Ishikawa (cell line): ENCODE measurements around the gene FBXW12.
"Not testable (repeated sequence)": the region's sequence is repeated elsewhere in the genome, so short reads cannot be mapped to it uniquely, and the experiment has no call there.

Source experiments
- CEBPB ChIP-seq: IDR thresholded peaks from 2 replicates; pipeline ENCODE4 v1.6.1; 2012
- CREB1 ChIP-seq: IDR thresholded peaks from 2 replicates; pipeline ENCODE4 v1.6.1; 2012; ENCODE audit warnings: low read depth
- EGR1 ChIP-seq: IDR thresholded peaks from 2 replicates; pipeline ENCODE4 v1.6.1; 2012
- EP300 ChIP-seq: IDR thresholded peaks from 2 replicates; pipeline ENCODE4 v1.6.1; 2012; ENCODE audit warnings: borderline replicate concordance
- FOXM1 ChIP-seq: IDR thresholded peaks from 2 replicates; pipeline ENCODE4 v1.6.1; 2012; ENCODE audit warnings: low read depth, borderline replicate concordance
- MAX ChIP-seq: IDR thresholded peaks from 2 replicates; pipeline ENCODE4 v1.6.1; 2012
- NFIC ChIP-seq: IDR thresholded peaks from 2 replicates; pipeline ENCODE4 v1.6.1; 2012
- RAD21 ChIP-seq: IDR thresholded peaks from 2 replicates; pipeline ENCODE4 v1.6.1; 2012; ENCODE audit warnings: low read depth
- REST ChIP-seq: IDR thresholded peaks from 2 replicates; pipeline ENCODE4 v1.6.1; 2012; ENCODE audit warnings: low read depth, mild to moderate bottlenecking
- TAF1 ChIP-seq: IDR thresholded peaks from 2 replicates; pipeline ENCODE4 v1.6.1; 2012; ENCODE audit warnings: low read depth, mild to moderate bottlenecking
- TCF12 ChIP-seq: IDR thresholded peaks from 2 replicates; pipeline ENCODE4 v1.6.1; 2012; ENCODE audit warnings: low read depth
- TEAD4 ChIP-seq: IDR thresholded peaks from 2 replicates; pipeline ENCODE4 v1.6.1; 2012
- USF1 ChIP-seq: IDR thresholded peaks from 2 replicates; pipeline ENCODE4 v1.6.1; 2012
- YY1 ChIP-seq: IDR thresholded peaks from 2 replicates; pipeline ENCODE4 v1.6.1; 2012; ENCODE audit warnings: low read depth
- ZBTB7A ChIP-seq: IDR thresholded peaks from 2 replicates; pipeline ENCODE4 v1.6.1; 2012; ENCODE audit warnings: low read depth

The FBXW12 gene

GRCh38 chr3:48371651-48372376 lies at the start of gene FBXW12:
TSS of gene FBXW12 (plus strand) at chr3:48372219. CDS start at chr3:48372768, 549 bp downstream.
- TF ChIP-seq RAD21 (no peak), TAF1 (no peak), ZBTB7A (no peak), REST (no peak), CEBPB (no peak), FOXM1 (no peak), EP300 (no peak), CREB1 (no peak), MAX (no peak), EGR1 (no peak), TCF12 (no peak), YY1 (no peak)

GRCh38 chr3:48333346-48334245 lies 38.4 kb upstream of the FBXW12 start, which contains the start of gene SPINK8:
TSS of gene SPINK8 (minus strand) at chr3:48333661. CDS start at chr3:48328341, 5,320 bp downstream.
- not testable (repeated sequence) for TF ChIP-seq TAF1, NFIC, EP300

- TF ChIP-seq TEAD4 (no peak), USF1 (no peak), FOXM1 (no peak), YY1 (no peak), CEBPB (no peak), NFIC (no peak), EGR1 (no peak), TCF12 (no peak), MAX (no peak), TAF1 (no peak), REST (no peak), ZBTB7A (no peak), RAD21 (no peak), EP300 (no peak)
Observed at GRCh38 chr3:48334605-48335004, 37.4 kb upstream of the FBXW12 start.

- TF ChIP-seq RAD21, result no peak
- no peak for TF ChIP-seq TAF1
- TF ChIP-seq REST, result no peak
- TF ChIP-seq YY1, result no peak
- TF ChIP-seq EP300, result no peak
- TF ChIP-seq TCF12, result no peak
- TF ChIP-seq FOXM1, result no peak
- no peak for TF ChIP-seq TEAD4
- TF ChIP-seq NFIC, result no peak
- TF ChIP-seq CEBPB, result no peak
- TF ChIP-seq ZBTB7A, result no peak
- no peak for TF ChIP-seq USF1
- TF ChIP-seq EGR1, result no peak
- no peak for TF ChIP-seq CREB1
- no peak for TF ChIP-seq MAX
Observed at GRCh38 chr3:48338635-48339034, 33.4 kb upstream of the FBXW12 start.
